Heart left ventricle (tissue), 13 donors: Measurements from ENCODE around the gene FOXE3.

Experiments
- POLR2A ChIP-seq, 2 donors: fragments of 450-650 bp; IDR thresholded peaks; one replicate each; pipeline ENCODE4 v1.6.1; 2017; ENCODE audit warnings: antibody characterized with exemption in 2 of 2, mild to moderate bottlenecking in 2 of 2, moderate library complexity in 2 of 2
- TF ChIP-seq, protein P1 (sequence below), 12 donors: fragments of 200-600 bp; sonication (generic) in 4 of 12; IDR thresholded peaks; one replicate each; pipeline versions ENCODE4 v1.5.0 to v1.8.0; 2018 to 2022; ENCODE audit warnings: antibody characterized with exemption in 12 of 12, mild to moderate bottlenecking in 5 of 12
- donor health status: ischemic (EF 13 %, LVEDD 7.1; RV severe dilation, severe dysfunction).
- donor health status: DM: no; HTN: yes; CAD: no.
- donor health status: DM: no; HTN: no; CAD: no.
- donor health status: ischemic (EF 25% LVEDD 6.9; RV normal size, moderate dysfunction).
- donor health status: ischemic (EF 25% LVEDD 5.7; RV mildly dilated, moderate dysfunction).
- donor health status: ischemic (EF 35%, LVEDD 5.7; RV mildly dilated, moderate dysfunction).
- donor health status: nonischemic (EF 11% LVEDD 7.7; RV severe dilation, severe dysfunction).
- donor health status: DM: yes; HTN: yes; CAD: no.
- donor health status: PGD.
- donor health status: ischemic (EF 29% LVEDD 5.4; RV normal size, mild dysfunction).
- donor health status: nonischemic (EF 23%, LVEDD 6.1; RV moderate dilation, normal function).

DNA sequence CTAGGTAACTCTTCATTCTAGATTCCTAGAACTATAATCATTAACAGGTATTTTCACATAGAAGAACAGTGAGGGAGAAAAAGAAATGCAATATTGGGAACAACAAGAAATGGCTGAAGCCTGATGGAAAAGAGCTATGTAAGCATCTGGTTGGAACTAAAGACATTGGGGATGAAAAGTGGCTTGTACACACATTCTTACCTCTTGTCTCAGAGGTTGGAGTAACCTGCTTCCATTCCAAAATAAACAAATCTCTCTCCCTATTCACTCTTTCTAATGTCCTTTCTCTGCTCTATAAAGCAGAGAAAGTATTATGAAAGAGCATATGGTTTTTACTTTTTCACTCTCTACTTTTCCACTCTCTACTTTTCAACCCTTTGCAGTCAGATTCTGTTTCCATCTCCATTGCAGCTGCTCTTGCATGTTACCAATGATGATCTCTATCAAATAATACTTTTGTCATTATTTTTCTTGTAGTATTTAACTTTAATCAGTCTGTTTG, 45.0 kb upstream of the FOXE3 start:
- TF ChIP-seq, protein P1, sequence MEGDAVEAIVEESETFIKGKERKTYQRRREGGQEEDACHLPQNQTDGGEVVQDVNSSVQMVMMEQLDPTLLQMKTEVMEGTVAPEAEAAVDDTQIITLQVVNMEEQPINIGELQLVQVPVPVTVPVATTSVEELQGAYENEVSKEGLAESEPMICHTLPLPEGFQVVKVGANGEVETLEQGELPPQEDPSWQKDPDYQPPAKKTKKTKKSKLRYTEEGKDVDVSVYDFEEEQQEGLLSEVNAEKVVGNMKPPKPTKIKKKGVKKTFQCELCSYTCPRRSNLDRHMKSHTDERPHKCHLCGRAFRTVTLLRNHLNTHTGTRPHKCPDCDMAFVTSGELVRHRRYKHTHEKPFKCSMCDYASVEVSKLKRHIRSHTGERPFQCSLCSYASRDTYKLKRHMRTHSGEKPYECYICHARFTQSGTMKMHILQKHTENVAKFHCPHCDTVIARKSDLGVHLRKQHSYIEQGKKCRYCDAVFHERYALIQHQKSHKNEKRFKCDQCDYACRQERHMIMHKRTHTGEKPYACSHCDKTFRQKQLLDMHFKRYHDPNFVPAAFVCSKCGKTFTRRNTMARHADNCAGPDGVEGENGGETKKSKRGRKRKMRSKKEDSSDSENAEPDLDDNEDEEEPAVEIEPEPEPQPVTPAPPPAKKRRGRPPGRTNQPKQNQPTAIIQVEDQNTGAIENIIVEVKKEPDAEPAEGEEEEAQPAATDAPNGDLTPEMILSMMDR (IDR thresholded peaks at IDR 0.05) = no peak
- no peak for TF ChIP-seq POLR2A (IDR thresholded peaks at IDR 0.05)
